Ovary (tissue), 9 donors: ENCODE data around the gene SSX4B. TPM values are rescaled to one million over a fixed set of nuclear protein-coding genes. Genes with fewer than 3 reads are reported as not detected.
"Not testable (repeated sequence)": the region's sequence is repeated elsewhere in the genome, so short reads cannot be mapped to it uniquely, and the experiment has no call there.

Source experiments
- DNase-seq, 5 donors: peaks; one replicate each; pipeline ENCODE4 v3.0.0-alpha.2; 2019 to 2020
- H3K27ac ChIP-seq, 2 donors: fragments of 200-600 bp; one replicate each; pipeline versions ENCODE4 v1.5.1 to v1.8.0; 2019 to 2022
- H3K27me3 ChIP-seq: fragments of 200-600 bp; one replicate; pipeline ENCODE4 v1.8.0; 2022
- H3K36me3 ChIP-seq: fragments of 200-600 bp; sonication (generic); one replicate; pipeline ENCODE4 v1.5.1; 2019
- H3K4me1 ChIP-seq: one replicate; pipeline ENCODE4 v1.8.1; 2013; ENCODE audit warnings: mild to moderate bottlenecking, moderate library complexity; ENCODE audit not compliant: insufficient read depth
- H3K4me3 ChIP-seq: fragments of 200-600 bp; sonication (generic); one replicate; pipeline ENCODE4 v1.5.1; 2017
- H3K9me3 ChIP-seq, 2 donors: fragments of 200-600 bp in 1 of 2; sonication (generic) in 1 of 2; one replicate each; pipeline versions ENCODE4 v1.5.1 to v1.8.1; 2013 to 2019; ENCODE audit warnings: mild to moderate bottlenecking in 1 of 2, moderate library complexity in 1 of 2
- CTCF ChIP-seq, 3 donors: fragments of 450-650 bp in 2 of 3; fragments of 200-600 bp in 1 of 3; IDR thresholded peaks; one replicate each; pipeline versions ENCODE4 v1.5.1 to v1.8.0; 2016 to 2022; ENCODE audit warnings: antibody characterized with exemption in 3 of 3, mild to moderate bottlenecking in 1 of 3
- EP300 ChIP-seq: sonication (generic); formaldehyde crosslinking; IDR thresholded peaks from one replicate; pipeline ENCODE4 v1.6.1; 2017; ENCODE audit warnings: antibody characterized with exemption
- POLR2A ChIP-seq: fragments of 450-650 bp; IDR thresholded peaks from one replicate; pipeline ENCODE4 v1.6.1; 2017; ENCODE audit warnings: antibody characterized with exemption, mild to moderate bottlenecking, moderate library complexity
- WGBS, 3 donors: extraction: QIAGEN DNeasy Blood & Tissue Kit in 1 of 3; methylation state at CpG; one replicate each; pipeline versions ENCODE4 v1.1.5 to v1.1.7; 2013 to 2017; 5-methylcytosine and 5-hydroxymethylcytosine counted together
- intact Hi-C, 4 donors: fragments of 100-400 bp; cut with DNase I; formaldehyde crosslinking; loops; one replicate each; pipeline versions ENCODE4 v1.11.0 to v1.15.1; 2022 to 2023
- polyA plus RNA-seq, 2 donors: library from polyadenylated mRNA; stranded (reverse); fragments of 200-250 nt in 1 of 2; fragments of 350-450 nt in 1 of 2; fragmentation: Illumina TruSeq in 1 of 2; extraction: RNeasy Lipid Tissue Mini Kit (QIAGEN cat#74804) in 1 of 2; gene quantifications; one replicate each; pipeline ENCODE4 v1.2.3, GENCODE V29; 2013 to 2014
- total RNA-seq, 7 donors: library from RNA; depleted of rRNA in 2 of 7; stranded (reverse); fragments of >200 nt in 2 of 7; fragmentation: NEBNext Ultra II Directional in 3 of 7; extraction: Animal tissue kit (Norgen Biotek cat#: 25700) in 3 of 7; gene quantifications; one replicate each; pipeline versions ENCODE4 v1.1.0 to v1.2.4, GENCODE V29; 2016 to 2023
- donor health status: DM: no; HTN: no; CAD: no; lungs with moderate emphysema.
- donor health status: DM: no; HTN: no; CAD: no.
- donor health status: Bipolar disorder and iron deficiency.
- donor health status: DM: yes; HTN: yes; CAD: no.
- donor health status: DM: no; HTN: no; CAD: no.
- donor health status: DM: yes; HTN: yes; CAD: no.

SSX4B gene
- total and polyA plus RNA-seq, 9 donors, result not detected

DNA sequence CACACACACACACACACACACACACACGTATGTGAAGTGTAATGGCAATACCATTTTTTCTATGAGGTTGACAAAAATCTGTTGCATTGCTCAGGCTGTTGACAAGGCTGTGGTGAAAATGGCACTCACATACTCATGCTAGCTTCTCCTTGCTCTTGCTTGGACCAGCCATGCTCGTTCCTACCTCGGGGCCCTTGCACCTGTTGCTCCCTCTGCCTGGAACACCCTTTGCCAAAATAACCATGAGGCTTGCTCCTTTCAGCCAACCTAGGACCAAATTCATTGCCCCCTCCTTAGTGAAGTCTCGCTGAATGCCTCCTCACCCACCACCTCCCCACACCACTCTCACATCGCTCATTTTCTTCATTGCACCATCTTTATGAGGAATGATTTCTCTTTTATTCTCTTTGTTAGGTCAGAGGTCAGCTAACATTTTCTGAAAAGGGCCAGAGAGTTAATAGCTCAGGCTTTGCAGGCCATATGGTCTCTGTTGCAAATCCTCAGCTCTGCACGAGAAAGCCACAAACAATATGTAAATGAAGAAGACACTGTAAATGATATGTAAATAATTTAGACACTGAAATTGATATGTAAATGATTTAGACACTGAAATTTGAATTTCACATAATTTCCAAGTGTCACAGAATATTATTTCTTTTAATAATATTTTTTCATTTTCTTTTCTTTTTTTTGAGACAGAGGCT lies 45.0 kb upstream of the SSX4B start:
- intact Hi-C loops, result loop anchor here in 1 of 4 donors (5.0 kb wide), 1 partner anchor 736 kb away; no protein-coding TSS in a partner anchor
- Histone ChIP-seq H3K9me3 (no peaks in the 10 kb centered on the region), H3K27me3 (no peaks in the 10 kb centered on the region), H3K4me1 (no peaks in the 10 kb centered on the region), H3K36me3 (no peaks in the 10 kb centered on the region), H3K4me3 (no peak overlapping the region), H3K27ac (no peak overlapping the region)
- TF ChIP-seq CTCF (IDR thresholded peaks at IDR 0.05) (no peak), EP300 (no peak), POLR2A (no peak)
- WGBS, 3 donors, result 70 to 81% (median 77%) methylated on average over 6 of the region's 6 CpGs
- DNase-seq, result no peak

DNA sequence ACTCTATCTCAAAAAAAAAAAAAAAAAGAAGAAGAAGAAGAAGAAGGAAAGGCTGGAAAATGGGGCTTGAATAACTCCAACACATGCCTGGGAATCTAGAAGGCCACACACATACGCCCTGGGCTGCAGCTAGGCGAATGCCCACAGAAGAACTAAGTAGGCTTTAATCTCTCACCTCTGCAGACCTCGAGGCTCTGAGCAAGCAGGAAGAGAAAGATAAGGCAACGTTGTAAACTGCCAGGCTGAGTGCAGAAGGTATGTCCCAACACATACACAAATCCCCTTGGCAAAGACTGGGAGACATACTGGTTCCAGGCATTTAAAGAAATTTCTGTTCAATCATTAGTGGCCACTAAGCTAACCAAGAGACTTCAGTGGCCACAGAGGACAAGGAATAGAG lies 39.9 kb upstream of the SSX4B start:
- TF ChIP-seq CTCF (IDR thresholded peaks at IDR 0.05), result no peak
- TF ChIP-seq EP300, result no peak
- TF ChIP-seq POLR2A, result no peak
- H3K4me3 ChIP-seq, result no peak overlapping the region
- 44 to 56% (median 47%) methylated on average over 4 of the region's 4 CpGs for WGBS, 3 donors
- no peaks in the 10 kb centered on the region for H3K36me3 ChIP-seq
- no peaks in the 10 kb centered on the region for H3K4me1 ChIP-seq
- no peak for DNase-seq
- intact Hi-C loops, result no loop called here
- H3K27ac ChIP-seq, result no peak overlapping the region
- no peaks in the 10 kb centered on the region for H3K27me3 ChIP-seq
- H3K9me3 ChIP-seq, result no peaks in the 10 kb centered on the region

GRCh38 chrX:48450076-48450475 lies 38.3 kb upstream of the SSX4B start:
- no peak overlapping the region for H3K4me3 ChIP-seq
- no peak for DNase-seq
- no peaks in the 10 kb centered on the region for H3K4me1 ChIP-seq
- H3K36me3 ChIP-seq, result no peaks in the 10 kb centered on the region
- TF ChIP-seq POLR2A (no peak), EP300 (no peak), CTCF (IDR thresholded peaks at IDR 0.05) (no peak)
- H3K27me3 ChIP-seq, result no peaks in the 10 kb centered on the region
- H3K9me3 ChIP-seq, result no peaks in the 10 kb centered on the region
- intact Hi-C loops, result no loop called here
- H3K27ac ChIP-seq, result no peak overlapping the region

- intact Hi-C loops, H3K27me3 ChIP-seq, H3K36me3 ChIP-seq, H3K27ac ChIP-seq, H3K9me3 ChIP-seq, DNase-seq, H3K4me1 ChIP-seq, H3K4me3 ChIP-seq: not testable (repeated sequence)
- 85 to 89% (median 89%) methylated on average over 6 of the region's 6 CpGs for WGBS, 3 donors
Observed at GRCh38 chrX:48447201-48447600, 35.4 kb upstream of the SSX4B start.

- H3K4me1 ChIP-seq, intact Hi-C loops, H3K27ac ChIP-seq, H3K9me3 ChIP-seq, H3K27me3 ChIP-seq, H3K4me3 ChIP-seq, DNase-seq, H3K36me3 ChIP-seq: not testable (repeated sequence)
- WGBS, 3 donors, result 77 to 87% (median 79%) methylated on average over 13 of the region's 13 CpGs
Observed at GRCh38 chrX:48433713-48434112, 22.0 kb upstream of the SSX4B start.

GRCh38 chrX:48430166-48430565 lies 18.4 kb upstream of the SSX4B start:
- H3K4me3 ChIP-seq, H3K27me3 ChIP-seq, H3K27ac ChIP-seq, H3K4me1 ChIP-seq, H3K36me3 ChIP-seq, H3K9me3 ChIP-seq, DNase-seq, intact Hi-C loops: not testable (repeated sequence)
- 57 to 65% (median 59%) methylated on average over 4 of the region's 4 CpGs for WGBS, 3 donors

DNA sequence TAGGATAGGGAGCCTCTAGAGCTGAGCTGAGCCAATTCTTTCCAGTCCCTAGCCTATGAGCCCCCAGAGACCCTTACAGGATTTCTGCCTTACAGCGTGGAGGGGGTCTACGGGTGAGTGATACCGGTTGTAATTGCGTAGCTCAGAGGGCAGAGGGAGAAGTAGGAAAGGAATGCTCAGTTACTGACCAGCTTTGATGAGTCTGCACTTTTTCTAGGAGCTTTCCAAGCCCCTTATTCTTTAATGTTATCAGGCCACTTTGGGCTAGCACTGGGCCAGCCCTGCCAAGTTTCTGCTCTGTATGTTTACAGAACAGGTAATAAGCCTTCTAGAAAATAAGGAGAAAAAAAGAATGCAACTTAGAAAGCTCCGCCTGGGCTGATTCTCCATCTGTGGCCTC lies 17.8 kb upstream of the SSX4B start:
- intact Hi-C loops, result not testable (repeated sequence)
- 47 to 53% (median 53%) methylated on average over 5 of the region's 5 CpGs for WGBS, 3 donors

GRCh38 chrX:48427027-48427716 lies 15.4 kb upstream of the SSX4B start:
- H3K4me3 ChIP-seq, H3K36me3 ChIP-seq, H3K27me3 ChIP-seq, H3K27ac ChIP-seq, DNase-seq, H3K4me1 ChIP-seq, H3K9me3 ChIP-seq, intact Hi-C loops: not testable (repeated sequence)
- no CpG with 5 or more reads among the region's 12 CpGs for WGBS, 3 donors

More for the DNA sequence above, 17.8 kb upstream of the SSX4B start:
- not testable (repeated sequence) for H3K4me3 ChIP-seq, DNase-seq, H3K4me1 ChIP-seq, H3K36me3 ChIP-seq, H3K27me3 ChIP-seq, H3K27ac ChIP-seq, H3K9me3 ChIP-seq

DNA sequence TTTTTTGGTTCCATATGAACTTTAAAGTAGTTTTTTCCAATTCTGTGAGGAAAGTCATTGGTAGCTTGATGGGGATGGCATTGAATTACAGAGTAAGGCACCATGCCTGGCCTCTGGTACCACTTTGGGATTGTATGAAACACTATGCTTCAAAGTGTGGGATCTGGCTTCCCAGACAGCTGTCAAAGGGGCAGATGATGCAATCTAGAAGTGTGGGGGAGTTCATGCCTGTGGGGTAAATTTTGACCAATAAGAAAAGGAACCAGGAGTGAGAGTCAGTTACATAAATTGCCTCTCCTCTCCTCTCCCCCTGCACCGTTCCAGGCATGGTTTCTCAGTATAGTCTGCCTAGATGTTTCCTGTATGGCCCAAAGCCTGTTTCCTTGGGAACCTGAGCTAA lies 13.9 kb downstream of the SSX4B start:
- H3K27me3 ChIP-seq, H3K9me3 ChIP-seq, intact Hi-C loops, H3K4me1 ChIP-seq, H3K4me3 ChIP-seq, H3K36me3 ChIP-seq, DNase-seq, H3K27ac ChIP-seq: not testable (repeated sequence)
- WGBS, 3 donors, result 25 to 55% (median 43%) methylated on average over 1 of the region's 1 CpG
